HepG2 (cell line): Measurements from ENCODE around the gene TBC1D10B. TPM values are rescaled to one million over a fixed set of nuclear protein-coding genes. Genes with fewer than 3 reads are reported as not detected.

Source experiments
- AGO2 ChIP-seq: fragments of 200-400 bp; formaldehyde crosslinking; optimal IDR thresholded peaks from 2 replicates; pipeline ENCODE3; 2017; ENCODE audit warnings: mild to moderate bottlenecking, low read depth, low read length, moderate library complexity
- ARID3A ChIP-seq: IDR thresholded peaks from 2 replicates; pipeline ENCODE4 v1.6.1; 2012; ENCODE audit warnings: low read depth, low read length, improper control_type of control experiment
- CCDC6 ChIP-seq: sonication (generic); formaldehyde crosslinking; IDR thresholded peaks from 2 replicates; pipeline ENCODE4 v1.8.1; 2022; ENCODE audit warnings: mild to moderate bottlenecking, missing genetic modification reagents, moderate library complexity
- CENPT ChIP-seq: sonication (generic); formaldehyde crosslinking; IDR thresholded peaks from 2 replicates; pipeline ENCODE4 v1.8.0; 2022; ENCODE audit warnings: low read depth, mild to moderate bottlenecking, moderate library complexity, missing genetic modification reagents
- EEA1 ChIP-seq: sonication (generic); formaldehyde crosslinking; IDR thresholded peaks from 2 replicates; pipeline ENCODE4 v1.5.1; 2020; ENCODE audit warnings: mild to moderate bottlenecking, missing genetic modification reagents, borderline replicate concordance
- KDM5B ChIP-seq: sonication (generic); formaldehyde crosslinking; IDR thresholded peaks from 2 replicates; pipeline ENCODE4 v1.4.0; 2020; ENCODE audit warnings: missing genetic modification reagents, mild to moderate bottlenecking, borderline replicate concordance
- PATZ1 ChIP-seq: sonication (generic); formaldehyde crosslinking; IDR thresholded peaks from 2 replicates; pipeline ENCODE4 v1.4.0; 2020; ENCODE audit warnings: missing genetic modification reagents
- ZHX2 ChIP-seq, 2 experiments: sonication (generic) in 1 of 2; formaldehyde crosslinking in 1 of 2; IDR thresholded peaks; 2 replicates each; pipeline versions ENCODE4 v1.6.1 to v1.9.0; 2014 to 2022; ENCODE audit warnings: antibody characterized with exemption in 1 of 2, borderline replicate concordance in 1 of 2, inconsistent platforms in 1 of 2, low read depth in 1 of 2, missing genetic modification reagents in 1 of 2
- ZNF558 ChIP-seq: sonication (generic); formaldehyde crosslinking; IDR thresholded peaks from 2 replicates; pipeline ENCODE4 v1.9.0; 2022; ENCODE audit warnings: mild to moderate bottlenecking, missing genetic modification reagents, borderline replicate concordance
- ZNF598 ChIP-seq: sonication (generic); formaldehyde crosslinking; IDR thresholded peaks from 2 replicates; pipeline ENCODE4 v1.5.1; 2020; ENCODE audit warnings: mild to moderate bottlenecking, missing genetic modification reagents, borderline replicate concordance
- ZNF713 ChIP-seq: sonication (generic); formaldehyde crosslinking; IDR thresholded peaks from 2 replicates; pipeline ENCODE4 v1.4.0; 2020; ENCODE audit warnings: mild to moderate bottlenecking, missing genetic modification reagents
- ZNF724P ChIP-seq: sonication (generic); formaldehyde crosslinking; IDR thresholded peaks from 2 replicates; pipeline ENCODE4 v1.8.0; 2022; ENCODE audit warnings: missing genetic modification reagents, borderline replicate concordance
- ZNF891 ChIP-seq: sonication (generic); formaldehyde crosslinking; IDR thresholded peaks from 2 replicates; pipeline ENCODE4 v1.5.0; 2020; ENCODE audit warnings: mild to moderate bottlenecking, missing genetic modification reagents
- ZSCAN5A ChIP-seq: sonication (generic); formaldehyde crosslinking; IDR thresholded peaks from 2 replicates; pipeline ENCODE4 v1.8.0; 2022; ENCODE audit warnings: mild to moderate bottlenecking, missing genetic modification reagents, borderline replicate concordance
- polyA plus RNA-seq, 8 experiments: library from polyadenylated mRNA; depleted of rRNA in 3 of 8; stranded (reverse) in 7 of 8; unstranded in 1 of 8; fragments of >200 nt; fragmentation: Illumina TruSeq in 4 of 8; extraction: Trizol in 4 of 8; gene quantifications; 2 replicates each; pipeline versions ENCODE4 v1.2.1 to v1.2.3, GENCODE V29; 2011 to 2016; ENCODE audit warnings: low read depth in 4 of 8, missing spikeins in 1 of 8, mixed read lengths in 1 of 8; ENCODE audit not compliant: insufficient read depth in 1 of 8
- total RNA-seq, 5 experiments: library from RNA; depleted of rRNA; stranded (reverse); fragments of >200 nt; fragmentation: Illumina TruSeq; extraction: Trizol; gene quantifications; 2 replicates each; pipeline ENCODE4 v1.2.3, GENCODE V29; 2016; ENCODE audit warnings: low read depth in 1 of 5

Gene TBC1D10B
- total and polyA plus RNA-seq, 2 of the 13 experiments (the other 11 are each of a cell fraction or from before 2014, with no cell fraction given) = 15.7 to 24.8 TPM

- TF ChIP-seq CENPT (CRISPR knock-in tag) (no peak), ZNF598 (CRISPR knock-in tag) (peak; percentile 74; the same call in 1 of the 2 replicates), ARID3A (no peak), CCDC6 (CRISPR knock-in tag) (no peak), ZHX2 (IDR thresholded peaks at IDR 0.05; ENCODE audit: low read depth) (no peak; the same call in 1 of the 2 replicates), ZHX2 (CRISPR knock-in tag; IDR thresholded peaks at IDR 0.05; ENCODE audit: borderline replicate concordance) (peak; percentile 20; the same call in 1 of the 2 replicates), ZNF891 (CRISPR knock-in tag) (peak; percentile 10; the same call in 1 of the 2 replicates), ZSCAN5A (CRISPR knock-in tag) (no peak), ZNF724P (CRISPR knock-in tag) (no peak), EEA1 (CRISPR knock-in tag) (0 out of 2 replicates have a peak, but pooled peaks have one; percentile 48), ZNF713 (CRISPR knock-in tag) (no peak), PATZ1 (CRISPR knock-in tag) (no peak), ZNF558 (0 out of 2 replicates have a peak, but pooled peaks have one; percentile 32), AGO2 (peak; percentile 61), KDM5B (CRISPR knock-in tag) (peak; percentile 39; the same call in 1 of the 2 replicates)
Observed at GRCh38 chr16:30369091-30369937, 980 bp downstream of the TBC1D10B start (continued).
